Measurements from ENCODE around the gene RFPL3.

Gene RFPL3

GRCh38 chr22:32327066-32327465 lies 30.6 kb upstream of the RFPL3 start:
- ATAC-seq = no peak
- TF ChIP-seq ISL1 (CRISPR knock-in tag; IDR thresholded peaks at IDR 0.05) = no peak
- TF ChIP-seq POU6F1 (CRISPR knock-in tag; IDR thresholded peaks at IDR 0.05; ENCODE audit: borderline replicate concordance, low read depth) = no peak
- no peak for TF ChIP-seq ZNF565 (CRISPR knock-in tag; conservative IDR thresholded peaks at IDR 0.05; ENCODE audit: low read depth)
- no peak for TF ChIP-seq ZFP3 (CRISPR knock-in tag; IDR thresholded peaks at IDR 0.05)
- no peak for TF ChIP-seq CREB5 (CRISPR knock-in tag; IDR thresholded peaks at IDR 0.05; ENCODE audit: low read depth)
- TF ChIP-seq OSR1 (CRISPR knock-in tag; IDR thresholded peaks at IDR 0.05) = no peak
- TF ChIP-seq TCF4 (CRISPR knock-in tag; IDR thresholded peaks at IDR 0.05; ENCODE audit: borderline replicate concordance) = no peak
- TF ChIP-seq TOX (CRISPR knock-in tag; IDR thresholded peaks at IDR 0.05; ENCODE audit: borderline replicate concordance) = no peak
- no peak for TF ChIP-seq ARNTL (CRISPR knock-in tag; IDR thresholded peaks at IDR 0.05; ENCODE audit: borderline replicate concordance, low read depth)

- TF ChIP-seq POU6F1 (CRISPR knock-in tag; IDR thresholded peaks at IDR 0.05; ENCODE audit: borderline replicate concordance, low read depth) (no peak), ZC3H10 (CRISPR knock-in tag; IDR thresholded peaks at IDR 0.05) (no peak), CREB5 (CRISPR knock-in tag; IDR thresholded peaks at IDR 0.05; ENCODE audit: low read depth) (no peak), ARNTL (CRISPR knock-in tag; IDR thresholded peaks at IDR 0.05; ENCODE audit: borderline replicate concordance, low read depth) (no peak), TCF4 (CRISPR knock-in tag; IDR thresholded peaks at IDR 0.05; ENCODE audit: borderline replicate concordance) (no peak), SNAI2 (CRISPR knock-in tag; IDR thresholded peaks at IDR 0.05) (no peak), ZFP30 (CRISPR knock-in tag; IDR thresholded peaks at IDR 0.05) (no peak)
- no peak for ATAC-seq
Measured at GRCh38 chr22:32327596-32328171, 30.0 kb upstream of the RFPL3 start.

GRCh38 chr22:32328306-32329201 lies 29.1 kb upstream of the RFPL3 start:
- no peak for TF ChIP-seq SNAI2 (CRISPR knock-in tag; IDR thresholded peaks at IDR 0.05)
- no peak for ATAC-seq

GRCh38 chr22:32329202-32329645 lies 28.4 kb upstream of the RFPL3 start:
- ATAC-seq = no peak
- TF ChIP-seq POU6F1 (CRISPR knock-in tag; IDR thresholded peaks at IDR 0.05; ENCODE audit: borderline replicate concordance, low read depth) = no peak
- TF ChIP-seq CSRNP3 (CRISPR knock-in tag; IDR thresholded peaks at IDR 0.05) = no peak
- no peak for TF ChIP-seq RARB (CRISPR knock-in tag; IDR thresholded peaks at IDR 0.05)
- TF ChIP-seq ZNF565 (CRISPR knock-in tag; conservative IDR thresholded peaks at IDR 0.05; ENCODE audit: low read depth) = no peak
- TF ChIP-seq ZNF70 (CRISPR knock-in tag; IDR thresholded peaks at IDR 0.05) = no peak
- TF ChIP-seq ZNF8 (CRISPR knock-in tag; IDR thresholded peaks at IDR 0.05) = no peak
- TF ChIP-seq CSDC2 (CRISPR knock-in tag; IDR thresholded peaks at IDR 0.05) = no peak
- no peak for TF ChIP-seq TCF4 (CRISPR knock-in tag; IDR thresholded peaks at IDR 0.05; ENCODE audit: borderline replicate concordance)
- no peak for TF ChIP-seq ISL1 (CRISPR knock-in tag; IDR thresholded peaks at IDR 0.05)
- no peak for TF ChIP-seq ARNTL (CRISPR knock-in tag; IDR thresholded peaks at IDR 0.05; ENCODE audit: borderline replicate concordance, low read depth)
- TF ChIP-seq PATZ1 (CRISPR knock-in tag; IDR thresholded peaks at IDR 0.05; ENCODE audit: borderline replicate concordance) = no peak
- no peak for TF ChIP-seq BACH2 (CRISPR knock-in tag; IDR thresholded peaks at IDR 0.05; ENCODE audit: borderline replicate concordance)
- no peak for TF ChIP-seq PPARA (CRISPR knock-in tag; IDR thresholded peaks at IDR 0.05; ENCODE audit: borderline replicate concordance)

Data from SK-N-SH treated with all-trans-retinoic acid at 6 μM for 48 hours (cell line).